Type B pancreatic cell (in vitro differentiated cells): Measurements from ENCODE around the gene SH2B2. TPM values are rescaled to one million over a fixed set of nuclear protein-coding genes. Genes with fewer than 3 reads are reported as not detected.
A peak's percentile ranks its signal among the peaks of the same experiment; 100 is the strongest.

ENCODE experiments used
- DNase-seq: peaks from one replicate; pipeline ENCODE4 v3.0.0; 2021; ENCODE audit warnings: mixed read lengths; ENCODE audit not compliant: unreplicated experiment; ENCODE audit errors: extremely low spot score
- H3K27ac Mint-ChIP-seq: 2 replicates; pipeline ENCODE4 v1.8.0; 2021; ENCODE audit warnings: mild to moderate bottlenecking, mixed read lengths
- H3K27me3 Mint-ChIP-seq: 2 replicates; pipeline ENCODE4 v1.8.0; 2021; ENCODE audit warnings: mixed read lengths
- H3K36me3 Mint-ChIP-seq: 2 replicates; pipeline ENCODE4 v1.8.0; 2021; ENCODE audit warnings: mixed read lengths
- H3K4me1 Mint-ChIP-seq: one replicate; pipeline ENCODE4 v1.8.0; 2021; ENCODE audit warnings: mixed read lengths; ENCODE audit not compliant: unreplicated experiment
- H3K4me3 Mint-ChIP-seq: 2 replicates; pipeline ENCODE4 v1.8.0; 2021; ENCODE audit warnings: mild to moderate bottlenecking, mixed read lengths
- H3K9me3 Mint-ChIP-seq: 2 replicates; pipeline ENCODE4 v1.8.0; 2021; ENCODE audit warnings: mixed read lengths
- CTCF ChIP-seq: fragments of 200-600 bp; sonication (generic); conservative IDR thresholded peaks from 2 replicates; pipeline ENCODE4 v1.5.0; 2021; ENCODE audit warnings: antibody characterized with exemption, mild to moderate bottlenecking
- long read RNA-seq: library from polyadenylated mRNA; unstranded; transcript quantifications from one replicate; pipeline ENCODE4 v2.0.0, GENCODE V29; 2020
- total RNA-seq: library from RNA; stranded (reverse); gene quantifications from 2 replicates; pipeline ENCODE4 v1.2.1, GENCODE V29; 2021; ENCODE audit warnings: low replicate concordance

The SH2B2 gene
- 9.5 and 15.5 TPM in 2 replicates for total RNA-seq
- long read RNA-seq: 0 reads

- peaks cover 20% of the 10 kb centered on the region for H3K4me1 Mint-ChIP-seq
- no peaks in the 10 kb centered on the region for H3K27me3 Mint-ChIP-seq
- H3K36me3 Mint-ChIP-seq: no peaks in the 10 kb centered on the region
- no peak for TF ChIP-seq CTCF
- H3K4me3 Mint-ChIP-seq: peak within 1 kb of the TSS; percentile 82
- H3K27ac Mint-ChIP-seq: no peak within 1 kb of the TSS
- H3K9me3 Mint-ChIP-seq: no peaks in the 10 kb centered on the region
- peak; percentile 81 for DNase-seq
These were observed at the start of gene SH2B2 for GRCh38 chr7:102286237-102287110. Gene SH2B2 (plus strand): TSS chr7:102286868. CDS start chr7:102300551, 13,683 bp downstream.

- TF ChIP-seq CTCF: no peak
- Mint-ChIP-seq H3K27ac (no peak overlapping the region), H3K36me3 (no peaks in the 10 kb centered on the region), H3K4me3 (no peak overlapping the region), H3K27me3 (no peaks in the 10 kb centered on the region), H3K9me3 (no peaks in the 10 kb centered on the region), H3K4me1 (peaks cover 8% of the 10 kb centered on the region)
- DNase-seq: no peak
These were observed 47.4 kb upstream of the SH2B2 start for GRCh38 chr7:102239206-102239820.

- no peak overlapping the region for H3K27ac Mint-ChIP-seq
These were observed 45.2 kb upstream of the SH2B2 start for GRCh38 chr7:102241431-102241830.

GRCh38 chr7:102244601-102245000 is 42.1 kb upstream of the SH2B2 start:
- Mint-ChIP-seq H3K27me3 (no peaks in the 10 kb centered on the region), H3K4me3 (no peak overlapping the region), H3K27ac (peak overlapping the region; percentile 78), H3K4me1 (no peaks in the 10 kb centered on the region), H3K9me3 (no peaks in the 10 kb centered on the region), H3K36me3 (peaks cover 3% of the 10 kb centered on the region)
- TF ChIP-seq CTCF: no peak
- DNase-seq: no peak

More at GRCh38 chr7:102241431-102241830, 45.2 kb upstream of the SH2B2 start:
- no peak for TF ChIP-seq CTCF
- Mint-ChIP-seq H3K4me1 (peaks cover 5% of the 10 kb centered on the region), H3K36me3 (no peaks in the 10 kb centered on the region), H3K27me3 (no peaks in the 10 kb centered on the region), H3K4me3 (no peak overlapping the region), H3K9me3 (no peaks in the 10 kb centered on the region)
- no peak for DNase-seq

- no peak overlapping the region for H3K4me3 Mint-ChIP-seq
- no peak for TF ChIP-seq CTCF
- no peaks in the 10 kb centered on the region for H3K27me3 Mint-ChIP-seq
- peaks cover 21% of the 10 kb centered on the region for H3K4me1 Mint-ChIP-seq
- H3K27ac Mint-ChIP-seq: no peak overlapping the region
- no peaks in the 10 kb centered on the region for H3K9me3 Mint-ChIP-seq
- DNase-seq: no peak
- H3K36me3 Mint-ChIP-seq: peaks cover 8% of the 10 kb centered on the region
These were observed 38.6 kb upstream of the SH2B2 start for GRCh38 chr7:102248081-102248455.
